Measurements from ENCODE around the gene TCF19. TPM values are rescaled to one million over a fixed set of nuclear protein-coding genes. Genes with fewer than 3 reads are reported as not detected.

Gene TCF19
- total and polyA plus RNA-seq, 2 experiments from 2014 or later = 8.3 to 11.1 TPM

DNA sequence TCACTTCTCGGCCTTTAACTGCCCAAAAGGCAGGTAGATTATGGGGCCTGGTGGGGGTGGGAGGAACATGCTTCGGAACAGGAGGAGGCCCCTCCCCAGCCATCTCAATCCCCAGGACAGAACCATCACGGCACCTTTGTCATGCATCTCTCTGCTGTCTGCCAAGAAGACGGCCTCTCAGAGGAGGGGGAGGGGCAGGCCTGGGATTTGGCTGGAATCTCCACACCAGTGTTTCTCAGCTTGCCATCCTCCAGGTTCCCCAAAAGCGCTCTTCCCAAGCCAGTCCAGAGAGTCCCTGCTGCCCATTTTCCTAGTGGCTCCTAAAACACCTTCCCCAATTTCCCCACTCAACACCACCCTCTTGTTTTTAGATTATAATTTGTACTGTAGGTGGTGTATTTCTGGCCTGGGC is 14.6 kb downstream of the TCF19 start:
- peaks cover 47% of the 10 kb centered on the region for H3K4me1 Mint-ChIP-seq
- Histone ChIP-seq H3F3A (replicated peaks; ENCODE audit: low read depth) (peaks cover 20% of the 10 kb centered on the region), H3K4me2 (peak overlapping the region; percentile 88), H3K4me3 (peak overlapping the region; percentile 100), H3K9me2 (ENCODE audit: insufficient read depth) (no peaks in the 10 kb centered on the region), H3K27ac (ENCODE audit: low read depth) (peak overlapping the region; percentile 100), H3K79me2 (replicated peaks; ENCODE audit: insufficient read depth) (peaks cover 51% of the 10 kb centered on the region), H3K36me3 (ENCODE audit: insufficient read depth) (0 out of 2 replicates have a peak, but pooled peaks cover 5% of the 10 kb centered on the region), H4K20me1 (replicated peaks; ENCODE audit: insufficient read depth) (peaks cover 23% of the 10 kb centered on the region), H3K27me3 (ENCODE audit: insufficient read depth) (no peaks in the 10 kb centered on the region), H3K4me1 (ENCODE audit: insufficient read depth) (peaks cover 42% of the 10 kb centered on the region), H2AFZ (no peak overlapping the region)
- peak overlapping the region; percentile 86 for H3K4me3 Mint-ChIP-seq
- TF ChIP-seq POLR2AphosphoS5 (IDR thresholded peaks at IDR 0.05; ENCODE audit: low read depth) (peak; percentile 59), EZH2 (IDR thresholded peaks at IDR 0.05; ENCODE audit: low read depth, unreplicated experiment) (no peak), ZNF331 (CRISPR knock-in tag; IDR thresholded peaks at IDR 0.05; ENCODE audit: low read depth) (no peak), JUNB (IDR thresholded peaks at IDR 0.05; ENCODE audit: unreplicated experiment) (no peak), CREB1 (CRISPR knock-in tag; IDR thresholded peaks at IDR 0.05; ENCODE audit: low read depth) (peak; percentile 75), ZNF114 (CRISPR knock-in tag; IDR thresholded peaks at IDR 0.05) (no peak), NANOG (IDR thresholded peaks at IDR 0.05; ENCODE audit: borderline replicate concordance) (peak; percentile 96), EZH2phosphoT487 (IDR thresholded peaks at IDR 0.05; ENCODE audit: unreplicated experiment) (no peak), STAT1 (IDR thresholded peaks at IDR 0.05; ENCODE audit: unreplicated experiment) (no peak)
- TF ChIP-seq, protein P1, sequence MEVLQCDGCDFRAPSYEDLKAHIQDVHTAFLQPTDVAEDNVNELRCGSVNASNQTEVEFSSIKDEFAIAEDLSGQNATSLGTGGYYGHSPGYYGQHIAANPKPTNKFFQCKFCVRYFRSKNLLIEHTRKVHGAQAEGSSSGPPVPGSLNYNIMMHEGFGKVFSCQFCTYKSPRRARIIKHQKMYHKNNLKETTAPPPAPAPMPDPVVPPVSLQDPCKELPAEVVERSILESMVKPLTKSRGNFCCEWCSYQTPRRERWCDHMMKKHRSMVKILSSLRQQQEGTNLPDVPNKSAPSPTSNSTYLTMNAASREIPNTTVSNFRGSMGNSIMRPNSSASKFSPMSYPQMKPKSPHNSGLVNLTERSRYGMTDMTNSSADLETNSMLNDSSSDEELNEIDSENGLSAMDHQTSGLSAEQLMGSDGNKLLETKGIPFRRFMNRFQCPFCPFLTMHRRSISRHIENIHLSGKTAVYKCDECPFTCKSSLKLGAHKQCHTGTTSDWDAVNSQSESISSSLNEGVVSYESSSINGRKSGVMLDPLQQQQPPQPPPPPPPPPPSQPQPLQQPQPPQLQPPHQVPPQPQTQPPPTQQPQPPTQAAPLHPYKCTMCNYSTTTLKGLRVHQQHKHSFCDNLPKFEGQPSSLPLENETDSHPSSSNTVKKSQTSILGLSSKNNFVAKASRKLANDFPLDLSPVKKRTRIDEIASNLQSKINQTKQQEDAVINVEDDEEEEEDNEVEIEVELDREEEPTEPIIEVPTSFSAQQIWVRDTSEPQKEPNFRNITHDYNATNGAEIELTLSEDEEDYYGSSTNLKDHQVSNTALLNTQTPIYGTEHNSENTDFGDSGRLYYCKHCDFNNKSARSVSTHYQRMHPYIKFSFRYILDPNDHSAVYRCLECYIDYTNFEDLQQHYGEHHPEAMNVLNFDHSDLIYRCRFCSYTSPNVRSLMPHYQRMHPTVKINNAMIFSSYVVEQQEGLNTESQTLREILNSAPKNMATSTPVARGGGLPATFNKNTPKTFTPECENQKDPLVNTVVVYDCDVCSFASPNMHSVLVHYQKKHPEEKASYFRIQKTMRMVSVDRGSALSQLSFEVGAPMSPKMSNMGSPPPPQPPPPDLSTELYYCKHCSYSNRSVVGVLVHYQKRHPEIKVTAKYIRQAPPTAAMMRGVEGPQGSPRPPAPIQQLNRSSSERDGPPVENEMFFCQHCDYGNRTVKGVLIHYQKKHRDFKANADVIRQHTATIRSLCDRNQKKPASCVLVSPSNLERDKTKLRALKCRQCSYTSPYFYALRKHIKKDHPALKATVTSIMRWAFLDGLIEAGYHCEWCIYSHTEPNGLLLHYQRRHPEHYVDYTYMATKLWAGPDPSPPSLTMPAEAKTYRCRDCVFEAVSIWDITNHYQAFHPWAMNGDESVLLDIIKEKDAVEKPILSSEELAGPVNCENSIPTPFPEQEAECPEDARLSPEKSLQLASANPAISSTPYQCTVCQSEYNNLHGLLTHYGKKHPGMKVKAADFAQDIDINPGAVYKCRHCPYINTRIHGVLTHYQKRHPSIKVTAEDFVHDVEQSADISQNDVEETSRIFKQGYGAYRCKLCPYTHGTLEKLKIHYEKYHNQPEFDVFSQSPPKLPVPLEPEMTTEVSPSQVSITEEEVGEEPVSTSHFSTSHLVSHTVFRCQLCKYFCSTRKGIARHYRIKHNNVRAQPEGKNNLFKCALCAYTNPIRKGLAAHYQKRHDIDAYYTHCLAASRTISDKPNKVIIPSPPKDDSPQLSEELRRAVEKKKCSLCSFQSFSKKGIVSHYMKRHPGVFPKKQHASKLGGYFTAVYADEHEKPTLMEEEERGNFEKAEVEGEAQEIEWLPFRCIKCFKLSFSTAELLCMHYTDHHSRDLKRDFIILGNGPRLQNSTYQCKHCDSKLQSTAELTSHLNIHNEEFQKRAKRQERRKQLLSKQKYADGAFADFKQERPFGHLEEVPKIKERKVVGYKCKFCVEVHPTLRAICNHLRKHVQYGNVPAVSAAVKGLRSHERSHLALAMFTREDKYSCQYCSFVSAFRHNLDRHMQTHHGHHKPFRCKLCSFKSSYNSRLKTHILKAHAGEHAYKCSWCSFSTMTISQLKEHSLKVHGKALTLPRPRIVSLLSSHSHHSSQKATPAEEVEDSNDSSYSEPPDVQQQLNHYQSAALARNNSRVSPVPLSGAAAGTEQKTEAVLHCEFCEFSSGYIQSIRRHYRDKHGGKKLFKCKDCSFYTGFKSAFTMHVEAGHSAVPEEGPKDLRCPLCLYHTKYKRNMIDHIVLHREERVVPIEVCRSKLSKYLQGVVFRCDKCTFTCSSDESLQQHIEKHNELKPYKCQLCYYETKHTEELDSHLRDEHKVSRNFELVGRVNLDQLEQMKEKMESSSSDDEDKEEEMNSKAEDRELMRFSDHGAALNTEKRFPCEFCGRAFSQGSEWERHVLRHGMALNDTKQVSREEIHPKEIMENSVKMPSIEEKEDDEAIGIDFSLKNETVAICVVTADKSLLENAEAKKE (CRISPR knock-in tag; IDR thresholded peaks at IDR 0.05) = peak; percentile 76; the same call in 1 of the 2 replicates
- TF ChIP-seq, protein P2, sequence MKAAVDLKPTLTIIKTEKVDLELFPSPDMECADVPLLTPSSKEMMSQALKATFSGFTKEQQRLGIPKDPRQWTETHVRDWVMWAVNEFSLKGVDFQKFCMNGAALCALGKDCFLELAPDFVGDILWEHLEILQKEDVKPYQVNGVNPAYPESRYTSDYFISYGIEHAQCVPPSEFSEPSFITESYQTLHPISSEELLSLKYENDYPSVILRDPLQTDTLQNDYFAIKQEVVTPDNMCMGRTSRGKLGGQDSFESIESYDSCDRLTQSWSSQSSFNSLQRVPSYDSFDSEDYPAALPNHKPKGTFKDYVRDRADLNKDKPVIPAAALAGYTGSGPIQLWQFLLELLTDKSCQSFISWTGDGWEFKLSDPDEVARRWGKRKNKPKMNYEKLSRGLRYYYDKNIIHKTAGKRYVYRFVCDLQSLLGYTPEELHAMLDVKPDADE (IDR thresholded peaks at IDR 0.05) = 0 out of 2 replicates have a peak, but pooled peaks have one; percentile 12
- TF ChIP-seq, protein P3, sequence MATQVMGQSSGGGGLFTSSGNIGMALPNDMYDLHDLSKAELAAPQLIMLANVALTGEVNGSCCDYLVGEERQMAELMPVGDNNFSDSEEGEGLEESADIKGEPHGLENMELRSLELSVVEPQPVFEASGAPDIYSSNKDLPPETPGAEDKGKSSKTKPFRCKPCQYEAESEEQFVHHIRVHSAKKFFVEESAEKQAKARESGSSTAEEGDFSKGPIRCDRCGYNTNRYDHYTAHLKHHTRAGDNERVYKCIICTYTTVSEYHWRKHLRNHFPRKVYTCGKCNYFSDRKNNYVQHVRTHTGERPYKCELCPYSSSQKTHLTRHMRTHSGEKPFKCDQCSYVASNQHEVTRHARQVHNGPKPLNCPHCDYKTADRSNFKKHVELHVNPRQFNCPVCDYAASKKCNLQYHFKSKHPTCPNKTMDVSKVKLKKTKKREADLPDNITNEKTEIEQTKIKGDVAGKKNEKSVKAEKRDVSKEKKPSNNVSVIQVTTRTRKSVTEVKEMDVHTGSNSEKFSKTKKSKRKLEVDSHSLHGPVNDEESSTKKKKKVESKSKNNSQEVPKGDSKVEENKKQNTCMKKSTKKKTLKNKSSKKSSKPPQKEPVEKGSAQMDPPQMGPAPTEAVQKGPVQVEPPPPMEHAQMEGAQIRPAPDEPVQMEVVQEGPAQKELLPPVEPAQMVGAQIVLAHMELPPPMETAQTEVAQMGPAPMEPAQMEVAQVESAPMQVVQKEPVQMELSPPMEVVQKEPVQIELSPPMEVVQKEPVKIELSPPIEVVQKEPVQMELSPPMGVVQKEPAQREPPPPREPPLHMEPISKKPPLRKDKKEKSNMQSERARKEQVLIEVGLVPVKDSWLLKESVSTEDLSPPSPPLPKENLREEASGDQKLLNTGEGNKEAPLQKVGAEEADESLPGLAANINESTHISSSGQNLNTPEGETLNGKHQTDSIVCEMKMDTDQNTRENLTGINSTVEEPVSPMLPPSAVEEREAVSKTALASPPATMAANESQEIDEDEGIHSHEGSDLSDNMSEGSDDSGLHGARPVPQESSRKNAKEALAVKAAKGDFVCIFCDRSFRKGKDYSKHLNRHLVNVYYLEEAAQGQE (IDR thresholded peaks at IDR 0.05; ENCODE audit: unreplicated experiment) = no peak
- TF ChIP-seq, protein P4, sequence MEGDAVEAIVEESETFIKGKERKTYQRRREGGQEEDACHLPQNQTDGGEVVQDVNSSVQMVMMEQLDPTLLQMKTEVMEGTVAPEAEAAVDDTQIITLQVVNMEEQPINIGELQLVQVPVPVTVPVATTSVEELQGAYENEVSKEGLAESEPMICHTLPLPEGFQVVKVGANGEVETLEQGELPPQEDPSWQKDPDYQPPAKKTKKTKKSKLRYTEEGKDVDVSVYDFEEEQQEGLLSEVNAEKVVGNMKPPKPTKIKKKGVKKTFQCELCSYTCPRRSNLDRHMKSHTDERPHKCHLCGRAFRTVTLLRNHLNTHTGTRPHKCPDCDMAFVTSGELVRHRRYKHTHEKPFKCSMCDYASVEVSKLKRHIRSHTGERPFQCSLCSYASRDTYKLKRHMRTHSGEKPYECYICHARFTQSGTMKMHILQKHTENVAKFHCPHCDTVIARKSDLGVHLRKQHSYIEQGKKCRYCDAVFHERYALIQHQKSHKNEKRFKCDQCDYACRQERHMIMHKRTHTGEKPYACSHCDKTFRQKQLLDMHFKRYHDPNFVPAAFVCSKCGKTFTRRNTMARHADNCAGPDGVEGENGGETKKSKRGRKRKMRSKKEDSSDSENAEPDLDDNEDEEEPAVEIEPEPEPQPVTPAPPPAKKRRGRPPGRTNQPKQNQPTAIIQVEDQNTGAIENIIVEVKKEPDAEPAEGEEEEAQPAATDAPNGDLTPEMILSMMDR (conservative IDR thresholded peaks at IDR 0.05; ENCODE audit: low read depth in 2 of 2) = no peak
- peaks cover 26% of the 10 kb centered on the region for H3K36me3 Mint-ChIP-seq (ENCODE audit: low read depth)
- H3K9me3 Mint-ChIP-seq = no peaks in the 10 kb centered on the region; the same call in 2 of the 3 replicates
- peak; percentile 49 for ATAC-seq
- H3K27ac Mint-ChIP-seq = peak overlapping the region; percentile 97
- peak; percentile 94 for DNase-seq (ENCODE audit: low spot score)
- H3K27me3 Mint-ChIP-seq (ENCODE audit: insufficient read depth, low read depth, poor library complexity) = peaks cover 36% of the 10 kb centered on the region

Measured in GM23338 (cell line).